GM13976 (cell line): ENCODE data around the gene SLC27A5.
"Not testable (repeated sequence)": the region's sequence is repeated elsewhere in the genome, so short reads cannot be mapped to it uniquely, and the experiment has no call there.

ENCODE experiments used
- DNase-seq: peaks from one replicate; pipeline ENCODE4 v3.0.0; 2012; ENCODE audit warnings: low spot score
- CTCF ChIP-seq: IDR thresholded peaks from 2 replicates; pipeline ENCODE4 v1.5.1; 2012; ENCODE audit warnings: borderline replicate concordance, mild to moderate bottlenecking; ENCODE audit not compliant: insufficient read depth; ENCODE audit errors: extremely low read depth, missing control alignments, control extremely low read depth
- in situ Hi-C: fragments of 300-500 bp; cut with MboI; formaldehyde crosslinking; loops from one replicate; pipeline ENCODE4 v1.12.0; 2022; ENCODE audit warnings: low sequenced_read_pairs, mixed read lengths, inconsistent platforms; ENCODE audit not compliant: unreplicated experiment

The SLC27A5 gene

DNA sequence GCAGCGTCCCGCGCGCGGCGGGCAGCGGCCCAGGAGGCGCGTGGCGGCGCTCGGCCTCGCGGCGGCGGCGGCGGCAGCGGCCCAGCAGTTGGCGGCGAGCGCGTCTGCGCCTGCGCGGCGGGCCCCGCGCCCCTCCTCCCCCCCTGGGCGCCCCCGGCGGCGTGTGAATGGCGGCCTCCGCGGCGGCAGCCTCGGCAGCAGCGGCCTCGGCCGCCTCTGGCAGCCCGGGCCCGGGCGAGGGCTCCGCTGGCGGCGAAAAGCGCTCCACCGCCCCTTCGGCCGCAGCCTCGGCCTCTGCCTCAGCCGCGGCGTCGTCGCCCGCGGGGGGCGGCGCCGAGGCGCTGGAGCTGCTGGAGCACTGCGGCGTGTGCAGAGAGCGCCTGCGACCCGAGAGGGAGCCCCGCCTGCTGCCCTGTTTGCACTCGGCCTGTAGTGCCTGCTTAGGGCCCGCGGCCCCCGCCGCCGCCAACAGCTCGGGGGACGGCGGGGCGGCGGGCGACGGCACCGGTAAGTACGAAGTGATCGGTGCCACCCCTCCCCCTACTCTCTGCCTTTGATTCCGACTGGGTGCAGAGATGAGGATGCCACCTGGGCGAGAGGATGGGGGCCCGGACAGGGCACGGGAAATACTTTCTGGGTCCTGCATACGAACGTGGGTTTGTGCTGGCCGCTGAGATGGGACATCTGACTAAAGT is 32.9 kb upstream of the SLC27A5 start:
- DNase-seq = peak; percentile 93
- TF ChIP-seq CTCF = peak; percentile 8
- in situ Hi-C loops = no loop called here

DNA sequence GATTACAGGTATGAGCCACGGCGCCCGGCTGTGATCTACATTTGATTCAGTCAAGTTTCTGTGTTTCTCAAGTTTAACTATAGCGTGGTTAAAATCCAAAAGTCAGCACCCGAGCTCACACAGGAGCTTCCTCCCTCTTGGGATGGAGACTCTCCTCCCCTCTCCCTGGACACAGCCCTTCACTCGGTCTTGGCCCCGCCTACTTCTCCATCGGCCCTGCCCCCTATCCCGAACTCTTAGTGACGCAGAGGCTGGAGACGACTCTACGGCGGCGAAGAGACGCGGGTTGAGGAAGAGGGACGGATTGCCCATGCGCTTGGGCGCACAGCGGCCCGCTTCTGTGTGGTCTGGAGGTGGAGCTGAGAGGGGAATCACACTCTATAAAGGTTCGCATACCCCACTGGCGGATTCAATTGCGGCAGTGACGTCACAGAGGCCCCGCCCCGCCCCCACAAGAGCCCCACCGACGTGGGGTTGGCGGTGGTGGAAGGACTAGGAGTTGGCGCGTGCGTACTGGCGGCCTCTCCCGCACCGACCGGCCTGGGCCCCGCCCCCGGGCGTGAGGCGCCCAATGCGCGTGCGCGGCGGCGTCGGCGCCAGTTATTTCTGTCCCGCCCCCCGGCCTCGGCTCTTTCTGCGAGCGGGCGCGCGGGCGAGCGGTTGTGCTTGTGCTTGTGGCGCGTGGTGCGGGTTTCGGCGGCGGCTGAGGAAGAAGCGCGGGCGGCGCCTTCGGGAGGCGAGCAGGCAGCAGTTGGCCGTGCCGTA is 32.2 kb upstream of the SLC27A5 start, which contains the start of gene TRIM28:
Gene TRIM28 (plus strand): TSS at position 239 of the 765 bp plus-strand sequence. CDS start 694 bp downstream, outside the sequence.
- DNase-seq = peak; percentile 100
- no peak for TF ChIP-seq CTCF
- in situ Hi-C loops = no loop called here

DNA sequence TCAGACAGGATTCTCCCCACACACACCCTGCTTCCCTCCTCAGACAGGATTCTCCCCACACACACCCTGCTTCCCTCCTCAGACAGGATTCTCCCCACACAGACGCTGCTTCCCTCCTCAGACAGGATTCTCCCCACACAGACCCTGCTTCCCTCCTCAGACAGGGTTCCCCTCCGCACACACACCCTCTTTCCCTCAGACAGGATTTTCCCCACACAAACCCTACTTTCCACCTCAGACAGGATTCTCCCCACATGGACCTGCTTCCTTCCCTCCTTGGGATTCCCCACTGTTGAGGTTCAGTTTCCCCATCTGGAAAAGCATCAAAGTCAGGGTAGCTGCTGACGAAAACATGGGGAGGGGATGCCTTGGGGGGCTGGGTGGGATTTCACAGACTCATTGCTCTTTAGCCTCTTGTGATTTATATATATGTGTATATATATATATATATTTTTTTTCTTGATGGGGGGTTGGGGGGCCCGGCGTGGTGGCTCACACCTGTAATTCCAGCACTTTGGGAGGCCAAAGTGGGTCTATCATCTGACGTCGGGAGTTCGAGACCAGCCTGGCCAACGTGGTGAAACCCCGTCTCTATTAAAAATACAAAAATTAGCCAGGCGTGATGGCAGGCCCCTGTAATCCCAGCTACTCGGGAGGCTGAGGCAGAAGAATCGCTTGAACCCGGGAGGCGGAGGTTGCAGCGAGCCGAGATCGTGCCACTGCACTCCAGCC is 31.0 kb upstream of the SLC27A5 start:
- DNase-seq, in situ Hi-C loops: not testable (repeated sequence)

DNA sequence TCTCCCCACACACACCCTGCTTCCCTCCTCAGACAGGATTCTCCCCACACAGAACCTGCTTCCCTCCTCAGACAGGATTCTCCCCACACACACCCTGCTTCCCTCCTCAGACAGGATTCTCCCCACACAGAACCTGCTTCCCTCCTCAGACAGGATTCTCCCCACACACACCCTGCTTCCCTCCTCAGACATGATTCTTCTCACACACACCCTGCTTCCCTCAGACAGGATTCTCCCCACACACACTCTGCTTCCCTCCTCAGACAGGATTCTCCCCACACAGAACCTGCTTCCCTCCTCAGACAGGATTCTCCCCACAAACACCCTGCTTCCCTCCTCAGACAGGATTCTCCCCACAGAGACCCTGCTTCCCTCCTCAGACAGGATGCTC is 27.4 kb upstream of the SLC27A5 start:
- in situ Hi-C loops, DNase-seq: not testable (repeated sequence)

DNA sequence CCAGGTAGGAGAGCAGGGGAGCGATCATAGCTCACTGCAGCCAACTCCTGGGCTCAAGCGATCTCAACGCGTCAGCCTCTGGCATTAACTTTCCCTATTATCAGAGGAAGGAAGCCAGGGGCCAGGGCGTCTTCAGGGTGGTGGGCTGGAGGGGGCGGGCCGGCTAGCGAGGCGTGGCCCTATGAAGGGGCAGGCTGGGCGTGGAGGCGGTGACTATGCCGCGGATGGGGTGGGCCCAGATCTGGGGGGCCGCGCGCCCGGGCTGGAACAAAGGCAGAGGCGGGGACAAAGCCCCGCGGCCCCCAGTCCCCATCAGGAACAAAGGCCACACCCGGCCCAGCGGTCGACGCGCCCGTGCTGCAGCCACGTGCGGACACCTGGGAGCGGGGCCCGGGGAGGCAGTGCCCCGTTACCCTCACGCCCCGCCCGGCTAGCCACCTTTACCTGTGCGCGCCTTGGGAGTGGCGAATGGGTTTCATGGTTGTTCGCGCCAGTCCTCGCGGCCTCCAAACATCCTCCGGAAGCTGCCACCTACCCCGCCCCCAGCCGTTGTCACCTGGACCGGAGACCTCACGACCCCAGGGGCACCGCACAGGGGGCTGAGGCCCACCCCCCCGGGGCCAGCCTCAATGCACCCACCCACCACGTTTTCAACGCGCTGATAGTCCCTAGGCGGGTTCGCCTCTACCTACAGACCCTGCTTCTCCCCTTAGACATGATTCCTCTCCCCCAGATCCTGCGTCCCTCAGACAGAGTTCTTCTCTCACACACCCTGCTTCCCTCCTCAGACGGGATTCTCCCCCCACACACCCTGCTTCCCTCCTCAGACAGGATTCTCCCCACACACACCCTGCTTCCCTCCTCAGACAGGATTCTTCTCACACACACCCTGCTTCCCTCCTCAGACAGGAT is 26.7 kb upstream of the SLC27A5 start:
- in situ Hi-C loops = no loop called here
- no peak for TF ChIP-seq CTCF
- DNase-seq = peak; percentile 57

DNA sequence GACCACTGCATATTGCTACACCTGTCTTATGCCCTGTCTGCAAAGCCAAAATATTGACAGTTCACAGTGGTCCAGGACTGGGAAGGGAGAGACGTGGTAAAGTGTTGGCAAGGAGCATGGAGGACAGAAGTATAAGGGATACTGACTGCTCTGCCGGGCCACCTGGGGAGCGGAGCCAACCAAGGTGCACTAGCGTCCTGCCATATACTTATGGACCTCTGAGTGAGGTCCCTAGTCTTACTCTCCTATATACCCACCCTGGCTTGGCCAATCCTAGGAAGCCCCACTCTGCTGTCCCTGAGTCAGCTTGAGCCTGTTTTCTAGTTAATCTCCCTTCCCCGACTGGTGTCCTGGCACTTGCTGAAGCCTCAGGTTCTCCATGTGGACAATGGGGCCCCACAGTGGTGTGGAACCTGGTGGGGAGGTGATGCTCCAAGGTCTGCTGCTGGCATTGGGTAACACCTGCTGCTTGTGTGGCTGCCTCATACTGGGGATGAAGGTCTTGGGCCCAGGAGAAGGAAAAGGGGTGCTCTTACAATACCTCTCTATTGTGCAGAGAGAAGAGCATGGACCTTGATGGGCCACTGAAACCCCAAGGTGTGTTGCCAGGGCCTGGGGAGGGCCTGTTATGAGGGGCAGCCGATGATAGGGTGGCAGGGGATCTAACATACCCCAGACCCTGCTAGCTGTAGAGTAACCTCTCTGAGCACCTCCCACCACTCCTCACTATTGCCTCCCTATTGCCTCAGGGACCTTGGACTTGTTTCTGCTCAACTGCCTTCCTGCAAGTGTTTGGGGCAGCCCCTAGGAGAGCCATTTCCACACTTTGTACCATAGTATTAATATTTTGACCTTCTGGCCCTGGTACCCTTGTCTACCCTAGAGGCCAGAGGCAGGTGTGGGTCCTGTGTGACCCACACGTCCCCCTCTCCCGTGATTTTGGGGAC is 25.3 kb upstream of the SLC27A5 start:
- in situ Hi-C loops = no loop called here
- no peak for TF ChIP-seq CTCF
- DNase-seq = no peak
